ENCODE data around the gene TPM1. TPM values are rescaled to one million over a fixed set of nuclear protein-coding genes. Genes with fewer than 3 reads are reported as not detected.
"Not testable (repeated sequence)": the region's sequence is repeated elsewhere in the genome, so short reads cannot be mapped to it uniquely, and the experiment has no call there.

TPM1 gene
- total RNA-seq, 6 experiments from 2014 or later: 1,264 to 1,620 (median 1,342) TPM

DNA sequence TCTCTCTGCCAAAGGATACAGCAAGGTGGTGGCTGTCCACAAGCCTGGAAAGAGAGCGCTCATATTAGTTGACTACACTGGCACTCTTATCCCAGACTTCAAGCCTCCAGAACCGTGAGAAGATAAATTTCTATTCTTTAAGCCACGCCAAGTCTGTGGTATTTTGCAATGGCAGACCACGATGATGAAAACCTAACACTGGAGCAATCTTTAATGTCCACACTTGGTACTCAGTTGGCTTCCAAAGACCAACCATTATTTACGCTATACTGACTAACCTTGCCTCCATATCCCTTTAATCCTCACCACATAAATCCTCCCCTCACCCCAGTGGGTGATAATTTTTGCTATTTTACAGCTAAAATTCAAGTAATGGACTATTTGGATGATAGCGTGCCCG, 62.2 kb downstream of the TPM1 start:
- DNase-seq: no peak
- 0 out of 2 replicates have a peak, but pooled peaks cover 2% of the 10 kb centered on the region for H3K27me3 Mint-ChIP-seq (ENCODE audit: insufficient read depth)
- no peak overlapping the region for H3K4me3 Mint-ChIP-seq
- TF ChIP-seq, protein P1, sequence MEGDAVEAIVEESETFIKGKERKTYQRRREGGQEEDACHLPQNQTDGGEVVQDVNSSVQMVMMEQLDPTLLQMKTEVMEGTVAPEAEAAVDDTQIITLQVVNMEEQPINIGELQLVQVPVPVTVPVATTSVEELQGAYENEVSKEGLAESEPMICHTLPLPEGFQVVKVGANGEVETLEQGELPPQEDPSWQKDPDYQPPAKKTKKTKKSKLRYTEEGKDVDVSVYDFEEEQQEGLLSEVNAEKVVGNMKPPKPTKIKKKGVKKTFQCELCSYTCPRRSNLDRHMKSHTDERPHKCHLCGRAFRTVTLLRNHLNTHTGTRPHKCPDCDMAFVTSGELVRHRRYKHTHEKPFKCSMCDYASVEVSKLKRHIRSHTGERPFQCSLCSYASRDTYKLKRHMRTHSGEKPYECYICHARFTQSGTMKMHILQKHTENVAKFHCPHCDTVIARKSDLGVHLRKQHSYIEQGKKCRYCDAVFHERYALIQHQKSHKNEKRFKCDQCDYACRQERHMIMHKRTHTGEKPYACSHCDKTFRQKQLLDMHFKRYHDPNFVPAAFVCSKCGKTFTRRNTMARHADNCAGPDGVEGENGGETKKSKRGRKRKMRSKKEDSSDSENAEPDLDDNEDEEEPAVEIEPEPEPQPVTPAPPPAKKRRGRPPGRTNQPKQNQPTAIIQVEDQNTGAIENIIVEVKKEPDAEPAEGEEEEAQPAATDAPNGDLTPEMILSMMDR (IDR thresholded peaks at IDR 0.05): no peak
- H3K27ac Mint-ChIP-seq: no peak overlapping the region
- H3K4me1 Mint-ChIP-seq (ENCODE audit: low read depth): peaks cover 33% of the 10 kb centered on the region
- peaks cover 10% of the 10 kb centered on the region for H3K9me3 Mint-ChIP-seq
- peaks cover 26% of the 10 kb centered on the region for H3K36me3 Mint-ChIP-seq (ENCODE audit: low read depth)

DNA sequence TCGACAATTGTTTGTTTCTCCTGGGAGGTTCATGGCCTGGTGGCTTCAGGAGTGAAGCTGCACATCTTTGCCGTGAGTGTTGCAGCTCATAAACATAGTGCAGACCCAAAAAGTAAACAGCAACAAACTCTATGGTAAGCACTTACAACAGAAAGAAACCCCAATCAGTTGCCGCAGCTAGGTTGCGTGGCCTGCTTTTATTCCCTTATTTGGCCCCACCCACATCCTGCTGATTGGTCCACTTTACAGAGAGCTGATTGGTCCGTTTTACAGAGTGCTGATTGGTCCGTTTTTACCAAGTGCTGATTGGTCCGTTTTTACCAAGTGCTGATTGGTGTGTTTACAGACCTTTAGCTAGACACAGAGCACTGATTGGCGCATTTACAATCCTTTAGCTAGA, 62.8 kb downstream of the TPM1 start:
- Mint-ChIP-seq H3K36me3 (ENCODE audit: low read depth) (peaks cover 31% of the 10 kb centered on the region), H3K4me1 (ENCODE audit: low read depth) (peaks cover 39% of the 10 kb centered on the region), H3K9me3 (peaks cover 16% of the 10 kb centered on the region)
- not testable (repeated sequence) for H3K27me3 Mint-ChIP-seq (ENCODE audit: insufficient read depth); H3K4me3 Mint-ChIP-seq; H3K27ac Mint-ChIP-seq
- peak; percentile 20 for DNase-seq

DNA sequence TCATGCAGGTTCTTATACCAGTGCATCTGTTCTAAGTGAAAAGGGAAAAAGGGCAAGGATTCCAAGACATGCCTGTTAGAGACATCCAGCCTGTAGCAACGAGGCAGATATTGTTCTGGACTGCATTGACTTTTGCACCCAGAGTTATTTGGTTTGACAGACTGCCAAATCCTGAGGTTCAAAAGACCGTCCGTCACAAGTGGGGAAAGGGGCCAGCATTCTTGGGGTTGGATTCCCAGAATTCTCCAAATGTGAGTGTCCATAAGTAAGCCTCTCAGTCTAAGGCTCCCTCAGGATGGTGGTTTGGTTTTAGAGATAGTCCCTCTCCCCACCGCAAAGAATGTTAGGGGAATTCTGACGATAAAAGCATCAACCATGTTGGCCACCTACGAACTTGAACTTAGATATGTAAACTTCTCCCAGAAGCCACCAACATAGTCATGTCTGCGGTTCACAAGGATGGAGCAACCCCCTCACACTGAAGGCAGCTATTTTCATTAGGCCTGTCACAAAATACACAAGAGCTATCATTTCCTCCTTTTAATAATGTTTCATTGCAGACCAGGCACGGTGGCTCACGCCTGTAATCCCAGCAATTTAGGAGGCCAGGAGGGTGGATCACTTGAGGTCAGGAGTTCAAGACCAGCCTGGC, 65.5 kb downstream of the TPM1 start:
- peaks cover 16% of the 10 kb centered on the region for H3K9me3 Mint-ChIP-seq
- no peaks in the 10 kb centered on the region for H3K27me3 Mint-ChIP-seq (ENCODE audit: insufficient read depth)
- peaks cover 36% of the 10 kb centered on the region for H3K36me3 Mint-ChIP-seq (ENCODE audit: low read depth)
- H3K4me1 Mint-ChIP-seq (ENCODE audit: low read depth): peaks cover 66% of the 10 kb centered on the region
- peak overlapping the region; percentile 67 for H3K27ac Mint-ChIP-seq
- peak; percentile 100 for DNase-seq
- H3K4me3 Mint-ChIP-seq: no peak overlapping the region; the same call in 1 of the 2 replicates
- TF ChIP-seq, protein P1 (IDR thresholded peaks at IDR 0.05): no peak

DNA sequence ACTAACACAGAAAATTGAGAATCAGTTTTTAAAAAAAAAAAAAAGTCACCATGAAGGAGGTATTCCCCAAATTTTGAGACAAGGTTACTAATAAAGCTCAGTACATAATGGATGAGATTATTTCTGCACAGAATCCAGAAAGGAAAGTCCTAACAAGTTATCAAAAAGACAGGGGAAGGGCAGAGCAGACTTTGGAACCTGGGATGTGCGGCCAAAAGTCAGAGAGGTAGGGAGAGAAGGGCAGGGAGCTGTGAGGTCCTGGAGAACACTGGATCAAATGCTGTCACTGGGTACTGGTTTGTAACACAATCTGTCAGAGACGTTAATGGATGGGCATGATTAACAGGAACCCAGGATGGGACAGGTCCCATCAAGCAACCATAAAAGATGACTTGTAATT, 67.0 kb downstream of the TPM1 start:
- DNase-seq: no peak
- H3K4me1 Mint-ChIP-seq (ENCODE audit: low read depth): peaks cover 78% of the 10 kb centered on the region
- no peak overlapping the region for H3K4me3 Mint-ChIP-seq
- H3K27ac Mint-ChIP-seq: no peak overlapping the region; the same call in 1 of the 2 replicates
- peaks cover 3% of the 10 kb centered on the region; the same call in 1 of the 2 replicates for H3K27me3 Mint-ChIP-seq (ENCODE audit: insufficient read depth)
- TF ChIP-seq, protein P1 (IDR thresholded peaks at IDR 0.05): no peak
- peaks cover 16% of the 10 kb centered on the region for H3K9me3 Mint-ChIP-seq
- H3K36me3 Mint-ChIP-seq (ENCODE audit: low read depth): peaks cover 33% of the 10 kb centered on the region

DNA sequence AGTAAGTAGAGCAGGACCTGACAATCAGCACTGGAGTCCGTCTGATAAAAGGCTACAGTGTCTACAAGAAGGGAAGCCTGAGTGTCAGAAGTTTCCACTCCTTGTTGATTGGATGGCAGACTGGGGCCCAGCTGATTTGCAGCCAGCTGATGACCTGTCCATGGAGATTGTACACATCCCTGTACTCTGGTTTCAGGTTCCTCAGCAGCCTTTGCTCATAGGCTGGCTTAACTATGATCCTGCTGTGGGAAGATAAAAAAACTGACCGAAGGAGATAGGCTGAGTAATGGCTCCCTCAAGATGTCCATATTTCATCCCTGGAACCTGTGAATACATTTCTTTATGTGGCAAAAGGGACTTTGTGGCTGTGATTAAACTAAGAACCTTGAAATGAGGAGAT, 67.4 kb downstream of the TPM1 start:
- H3K36me3 Mint-ChIP-seq (ENCODE audit: low read depth): peaks cover 29% of the 10 kb centered on the region
- no peak for DNase-seq
- H3K4me1 Mint-ChIP-seq (ENCODE audit: low read depth): peaks cover 80% of the 10 kb centered on the region
- TF ChIP-seq, protein P1 (IDR thresholded peaks at IDR 0.05): no peak
- H3K9me3 Mint-ChIP-seq: peaks cover 16% of the 10 kb centered on the region
- H3K27ac Mint-ChIP-seq: 0 out of 2 replicates have a peak overlapping the region, but pooled peaks have one; percentile 29
- peaks cover 3% of the 10 kb centered on the region; the same call in 1 of the 2 replicates for H3K27me3 Mint-ChIP-seq (ENCODE audit: insufficient read depth)
- H3K4me3 Mint-ChIP-seq: no peak overlapping the region

DNA sequence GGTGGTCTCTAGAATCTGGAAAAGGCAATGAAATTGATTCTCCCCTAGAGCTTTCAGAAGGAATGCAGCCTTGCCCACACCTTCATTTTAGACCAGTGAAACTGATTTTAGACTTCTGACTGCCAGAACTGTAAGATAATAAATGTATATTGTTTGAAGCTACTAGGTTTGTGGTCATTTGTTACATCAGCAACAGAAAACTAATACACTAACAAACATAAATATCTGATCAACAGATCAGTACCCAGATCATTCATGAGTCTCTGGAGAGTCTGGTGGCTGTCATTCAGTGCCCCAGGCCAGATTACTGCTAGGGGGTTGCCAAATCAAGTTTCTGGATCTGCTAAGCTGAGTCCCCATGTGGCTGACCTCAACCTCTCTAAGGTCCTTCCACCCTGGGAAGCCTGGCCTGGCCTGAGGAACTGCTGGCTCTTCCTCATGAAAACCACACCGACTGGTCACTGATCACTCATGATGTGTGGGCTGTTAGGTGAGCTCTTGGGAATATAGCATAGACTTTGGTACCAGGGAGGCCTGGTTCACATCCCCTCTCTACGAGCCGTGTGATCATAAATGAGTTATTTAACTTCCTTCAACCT, 68.0 kb downstream of the TPM1 start:
- TF ChIP-seq, protein P1 (IDR thresholded peaks at IDR 0.05): no peak
- H3K27me3 Mint-ChIP-seq (ENCODE audit: insufficient read depth): peaks cover 3% of the 10 kb centered on the region; the same call in 1 of the 2 replicates

More for the DNA sequence above, 68.0 kb downstream of the TPM1 start:
- no peak overlapping the region for H3K4me3 Mint-ChIP-seq
- no peak for DNase-seq
- peaks cover 84% of the 10 kb centered on the region for H3K4me1 Mint-ChIP-seq (ENCODE audit: low read depth)
- no peak overlapping the region for H3K27ac Mint-ChIP-seq
- peaks cover 16% of the 10 kb centered on the region for H3K9me3 Mint-ChIP-seq
- H3K36me3 Mint-ChIP-seq (ENCODE audit: low read depth): peaks cover 23% of the 10 kb centered on the region
